GM18498 (cell line): ENCODE results near the gene DIP2C.

Experiments used
- ATAC-seq: cut with Tn5 transposase; IDR thresholded peaks from one replicate; pipeline ENCODE4 v1.9.1; 2021; ENCODE audit warnings: mild to moderate bottlenecking, moderate library complexity; ENCODE audit not compliant: unreplicated experiment

The DIP2C gene

DNA sequence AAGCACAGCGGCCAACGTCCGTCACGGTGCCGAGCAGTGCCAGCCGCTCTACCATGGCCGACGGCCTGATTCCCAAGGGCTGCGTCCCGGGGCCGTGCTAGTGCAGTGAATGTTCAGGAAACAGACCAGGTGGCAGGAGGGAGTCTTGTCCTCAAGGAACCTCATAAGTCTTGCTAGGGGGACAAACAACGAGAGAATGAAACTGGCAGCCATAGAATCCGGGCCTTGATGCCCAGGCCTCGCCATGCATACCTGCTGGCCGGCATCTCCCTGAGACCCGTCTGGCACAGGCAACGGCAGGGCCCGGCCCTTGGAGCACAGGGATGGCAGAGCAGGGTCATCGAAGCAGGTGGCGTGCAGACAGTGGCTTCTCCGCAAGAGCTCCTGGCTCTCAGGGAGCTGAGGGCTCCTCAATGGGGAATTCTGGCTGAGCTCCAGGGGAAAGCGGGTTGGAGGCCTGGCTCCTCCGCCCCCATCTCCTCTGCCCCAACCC lies 58.8 kb downstream of the DIP2C start:
- ATAC-seq, result no peak

DNA sequence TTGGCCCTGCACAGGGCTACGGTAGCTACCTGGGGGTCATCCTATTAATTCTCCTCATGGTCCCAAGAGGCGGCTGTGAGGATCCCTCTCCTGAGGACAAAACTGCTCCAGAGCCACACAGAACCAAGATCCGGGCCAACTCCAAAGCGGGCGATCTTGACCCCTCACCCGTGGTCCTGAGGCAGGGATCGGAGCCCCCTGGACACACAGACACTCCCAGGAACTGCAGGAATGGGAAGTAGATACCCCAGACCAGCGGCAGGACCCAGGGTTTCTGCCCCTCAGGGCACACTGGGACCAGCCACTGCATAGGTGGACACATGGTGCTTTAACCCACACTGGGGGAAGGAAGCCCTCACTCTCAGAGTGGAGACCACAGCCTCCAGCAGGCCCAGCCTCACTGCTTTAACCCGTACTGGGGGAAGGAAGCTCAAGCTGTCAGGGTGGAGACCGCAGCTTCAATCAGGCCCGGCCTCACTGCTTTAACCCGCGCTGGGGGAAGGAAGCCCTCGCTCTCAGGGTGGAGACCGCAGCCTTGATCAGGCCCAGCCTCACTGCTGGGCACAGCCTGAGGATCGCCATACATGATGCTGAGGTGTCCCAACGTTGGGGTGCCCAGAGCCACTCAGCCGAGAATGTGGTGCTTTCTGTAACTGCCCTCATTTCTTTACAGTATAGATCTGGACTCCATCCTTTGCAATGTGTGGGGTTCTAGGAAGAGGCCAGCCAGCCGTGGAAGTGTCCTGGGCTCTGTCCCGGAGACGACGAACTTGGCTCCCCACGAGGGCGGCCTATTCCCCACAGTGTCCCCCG lies 60.1 kb downstream of the DIP2C start:
- ATAC-seq, result no peak

DNA sequence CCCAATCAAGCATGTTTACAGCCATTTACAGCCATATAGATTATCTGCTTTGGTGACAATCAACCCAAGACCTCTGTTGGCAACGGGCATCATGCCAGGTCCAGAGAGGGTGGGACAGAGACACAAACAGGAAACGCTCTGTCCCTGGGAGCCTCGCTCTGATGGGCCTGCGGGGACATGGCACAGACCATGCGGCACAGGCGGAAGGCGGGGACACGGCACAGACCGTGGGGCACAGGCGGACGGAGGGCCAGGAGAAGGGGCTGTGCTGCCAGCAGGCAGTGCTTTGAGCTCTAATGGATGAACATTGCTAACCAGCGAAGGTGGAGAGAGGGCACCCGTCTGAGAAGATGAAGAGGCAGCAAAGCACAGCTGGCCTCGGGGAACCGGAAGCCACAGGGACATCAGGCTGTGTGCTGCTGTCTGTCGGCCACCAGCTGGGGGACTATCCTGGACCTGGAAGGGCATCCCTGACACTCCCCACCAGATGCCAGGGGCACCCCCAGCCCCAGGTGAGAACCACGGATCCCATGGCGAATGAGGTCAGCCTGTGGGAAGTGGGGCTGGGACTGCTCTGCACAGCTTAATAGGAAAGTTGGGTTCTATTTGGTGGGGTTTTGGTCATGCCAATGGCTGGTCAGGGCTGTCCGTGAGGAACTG lies 61.0 kb downstream of the DIP2C start:
- ATAC-seq, result no peak

DNA sequence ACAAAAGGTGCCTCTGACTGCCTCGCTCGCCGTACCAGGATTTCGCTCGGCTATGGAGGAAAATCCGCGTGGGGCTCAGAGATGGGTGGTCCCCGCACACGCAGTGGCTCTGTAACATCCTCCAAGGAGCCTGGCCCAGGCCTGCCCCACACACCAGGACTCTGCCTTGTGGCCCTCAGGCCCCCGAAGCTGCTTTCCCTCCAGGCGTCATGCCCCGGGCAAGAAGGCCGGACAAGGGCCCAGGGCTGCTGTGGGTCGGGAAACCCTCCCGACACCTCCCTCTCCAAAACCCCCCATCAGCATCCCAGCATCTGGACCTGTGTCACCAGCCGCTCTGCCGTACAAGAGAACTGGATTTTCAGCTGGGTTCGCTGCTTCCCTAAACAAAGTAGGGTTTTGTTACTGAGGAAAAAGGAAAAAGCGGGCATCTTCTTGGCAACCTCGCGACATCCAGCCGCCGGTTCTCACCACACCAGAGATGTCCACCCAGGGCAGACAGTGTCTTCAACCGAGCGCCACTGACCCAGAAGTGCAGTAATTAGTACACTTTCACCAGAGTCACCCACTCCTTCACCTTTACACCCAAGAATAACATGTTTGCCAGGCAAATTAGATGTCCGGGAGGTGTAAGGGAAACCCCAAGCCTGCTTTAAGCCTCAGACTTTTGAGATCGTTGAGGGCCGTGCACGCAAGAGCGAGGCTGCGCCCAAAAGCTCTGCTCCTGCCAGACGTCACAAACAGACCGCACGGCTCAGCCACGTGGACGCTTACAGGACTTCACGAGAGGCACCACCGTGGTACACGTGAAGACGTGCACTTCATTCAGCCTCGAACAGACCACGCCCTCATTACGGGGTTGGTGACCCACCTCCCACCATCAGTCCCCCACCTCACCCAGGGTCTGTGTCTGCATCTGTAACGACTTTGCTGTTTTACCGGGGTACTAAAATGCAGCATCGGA lies 62.2 kb downstream of the DIP2C start:
- no peak for ATAC-seq

DNA sequence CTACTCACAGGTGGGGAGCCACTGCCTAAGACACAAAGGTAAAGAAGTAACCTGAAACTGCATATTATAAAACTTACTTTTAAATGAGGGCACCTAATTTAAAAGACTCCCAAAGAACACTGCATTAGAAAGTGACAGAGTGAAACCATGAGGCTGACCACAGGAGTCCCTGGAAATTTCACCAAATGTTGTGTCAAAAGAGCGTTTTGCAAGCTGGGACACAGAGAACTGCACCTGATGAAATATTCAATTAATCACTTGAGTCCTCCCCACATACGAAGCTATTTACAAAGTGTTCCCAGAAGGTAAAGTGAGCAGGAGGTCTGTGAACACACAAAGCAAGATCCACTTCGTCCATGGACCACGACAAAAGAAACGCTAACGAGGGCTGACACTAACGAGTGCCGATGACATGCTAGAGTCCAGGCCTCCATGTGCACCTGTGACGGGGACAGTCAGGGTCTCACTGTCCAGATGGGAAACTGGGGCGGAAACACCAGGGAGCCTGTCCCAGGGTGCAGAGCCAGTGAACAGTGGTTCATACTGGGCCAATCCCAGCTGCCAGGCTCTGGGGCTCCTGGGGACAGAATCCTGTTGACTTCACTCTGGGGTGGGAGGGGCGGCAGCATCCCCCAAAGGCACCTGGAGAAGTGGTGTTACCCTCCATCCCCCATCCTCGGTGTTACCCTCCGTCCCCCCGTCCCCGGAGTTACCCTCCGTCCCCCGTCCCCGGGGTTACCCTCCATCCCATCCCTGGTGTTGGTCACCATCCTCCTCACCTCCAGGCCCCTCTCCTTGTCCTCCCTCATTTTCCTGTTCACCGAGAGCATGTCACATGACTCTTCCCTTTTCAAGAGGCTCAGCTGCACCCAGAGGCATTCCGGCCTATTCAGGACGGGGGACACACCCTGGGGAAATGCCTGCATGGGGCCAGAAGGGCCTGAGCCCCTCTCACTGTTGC lies 63.4 kb downstream of the DIP2C start:
- no peak for ATAC-seq

DNA sequence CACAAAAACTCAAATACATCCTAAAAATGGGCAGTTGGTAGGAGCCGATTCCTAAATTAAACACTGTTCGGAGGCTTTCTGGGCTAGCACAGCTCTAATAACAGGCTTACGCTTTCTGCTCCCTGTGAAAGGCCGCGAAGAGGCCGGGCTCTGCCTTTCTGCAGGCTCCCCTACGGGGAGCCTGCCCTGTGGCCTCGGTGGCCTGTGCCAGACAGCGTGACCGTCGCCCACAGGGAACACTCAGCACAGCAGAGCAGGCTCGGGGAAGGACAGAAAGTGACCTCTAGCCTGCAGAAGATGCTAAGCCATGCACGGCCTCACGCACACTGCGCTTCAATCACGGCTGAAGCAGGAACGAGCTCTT lies 64.2 kb downstream of the DIP2C start:
- no peak for ATAC-seq

DNA sequence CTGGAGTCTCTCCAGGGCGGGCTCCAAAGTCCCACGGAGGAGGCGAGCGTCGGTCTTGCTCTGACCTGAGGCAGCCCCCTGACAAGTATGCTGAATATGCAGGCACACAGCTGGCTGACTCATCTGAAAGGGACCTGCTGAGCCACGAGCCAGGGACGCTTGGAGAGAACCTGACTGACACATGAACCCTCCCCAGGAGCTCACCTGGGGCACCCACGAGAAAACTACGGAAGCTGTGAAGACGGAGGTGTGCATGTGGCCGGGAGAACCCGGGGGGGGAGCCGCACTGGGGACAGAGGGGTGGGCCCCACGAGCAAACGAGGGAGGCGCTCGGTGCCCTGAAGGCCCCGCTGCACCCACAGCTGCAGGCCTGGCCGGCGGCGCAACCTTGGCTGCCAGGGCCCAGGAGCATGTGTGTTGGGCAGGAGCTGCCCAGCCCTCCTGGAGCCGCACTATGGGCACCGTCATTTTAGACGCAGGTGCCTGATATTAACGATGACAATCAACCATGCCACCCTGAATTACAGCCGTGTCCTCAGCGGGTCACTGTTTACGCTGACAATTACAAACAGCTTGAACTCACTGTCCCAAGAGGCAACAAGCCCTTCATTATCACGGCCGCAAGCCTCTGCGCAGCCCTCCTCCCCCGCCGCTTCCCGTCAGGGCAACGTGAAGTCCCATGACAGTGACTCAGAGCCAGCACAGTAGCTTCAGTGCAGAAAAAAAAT lies 64.7 kb downstream of the DIP2C start:
- ATAC-seq, result no peak

DNA sequence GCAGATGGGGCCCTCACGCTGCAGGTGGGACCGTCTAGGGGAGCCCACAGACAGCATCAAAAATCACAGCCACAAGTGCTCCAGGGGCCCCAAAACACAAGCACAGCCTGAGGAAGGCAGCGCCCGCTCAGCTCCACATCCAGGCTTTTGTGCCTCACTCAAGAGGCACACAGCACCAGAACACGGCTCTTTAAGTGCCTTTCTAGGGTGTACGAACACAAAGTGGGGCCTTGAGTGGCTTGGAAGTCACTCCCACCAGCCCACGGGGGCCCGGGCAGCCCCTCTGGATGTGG lies 65.2 kb downstream of the DIP2C start:
- ATAC-seq, result no peak

DNA sequence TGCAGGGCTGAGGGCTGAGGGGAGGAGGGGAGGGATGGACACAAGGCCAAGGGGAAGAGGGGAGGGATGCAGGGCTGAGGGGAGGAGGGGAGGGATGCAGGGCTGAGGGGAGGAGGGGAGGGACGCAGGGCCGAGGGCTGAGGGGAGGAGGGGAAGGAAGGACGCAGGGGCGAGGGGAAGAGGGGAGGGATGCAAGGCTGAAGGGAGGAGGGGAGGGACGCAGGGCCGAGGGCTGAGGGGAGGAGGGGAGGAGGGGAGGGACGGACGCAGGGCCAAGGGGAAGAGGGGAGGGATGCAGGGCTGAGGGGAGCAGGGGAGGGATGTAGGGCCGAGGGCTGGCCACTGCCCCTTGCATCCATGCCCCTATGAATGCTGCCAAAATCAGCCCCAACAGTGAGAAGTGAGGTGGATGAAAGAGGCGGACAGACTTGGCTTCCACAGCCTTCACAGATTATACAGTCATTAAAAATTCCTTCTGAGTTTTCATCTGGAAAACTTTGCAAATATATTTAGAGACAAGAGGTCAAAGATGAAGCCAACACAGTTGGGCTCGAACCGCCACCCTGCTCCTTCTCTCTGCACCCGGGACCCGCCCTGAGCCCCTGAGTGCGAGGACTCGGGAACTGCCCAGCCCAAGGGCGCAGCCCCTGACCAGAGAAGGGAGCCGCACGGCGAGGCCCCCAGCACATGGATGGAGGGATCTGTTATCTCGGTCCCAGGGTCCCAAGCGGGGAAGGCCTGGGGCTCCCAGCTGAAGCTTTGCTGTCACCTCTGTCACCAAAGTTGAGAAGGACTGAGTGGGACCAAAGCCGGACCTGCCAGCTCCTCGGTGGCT lies 65.8 kb downstream of the DIP2C start:
- no peak for ATAC-seq

DNA sequence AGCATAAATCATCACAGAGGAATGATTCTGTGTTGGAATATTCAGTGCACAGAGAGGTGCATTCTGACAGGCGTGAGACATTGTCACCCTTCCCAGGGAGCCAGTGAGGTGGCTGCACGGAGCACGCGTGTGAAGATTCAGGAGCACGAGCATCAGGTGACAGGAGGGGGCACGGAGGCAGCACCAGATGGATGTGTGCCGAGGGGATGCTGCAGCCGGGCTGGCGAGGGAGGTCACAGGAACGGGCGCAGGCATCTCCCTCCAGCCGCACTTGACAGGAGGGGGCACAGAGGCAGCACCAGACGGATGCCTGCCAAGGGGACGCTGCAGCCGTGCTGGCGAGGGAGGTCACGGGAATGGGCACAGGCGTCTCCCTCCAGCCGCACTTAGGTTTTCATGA lies 66.5 kb downstream of the DIP2C start:
- ATAC-seq, result no peak

DNA sequence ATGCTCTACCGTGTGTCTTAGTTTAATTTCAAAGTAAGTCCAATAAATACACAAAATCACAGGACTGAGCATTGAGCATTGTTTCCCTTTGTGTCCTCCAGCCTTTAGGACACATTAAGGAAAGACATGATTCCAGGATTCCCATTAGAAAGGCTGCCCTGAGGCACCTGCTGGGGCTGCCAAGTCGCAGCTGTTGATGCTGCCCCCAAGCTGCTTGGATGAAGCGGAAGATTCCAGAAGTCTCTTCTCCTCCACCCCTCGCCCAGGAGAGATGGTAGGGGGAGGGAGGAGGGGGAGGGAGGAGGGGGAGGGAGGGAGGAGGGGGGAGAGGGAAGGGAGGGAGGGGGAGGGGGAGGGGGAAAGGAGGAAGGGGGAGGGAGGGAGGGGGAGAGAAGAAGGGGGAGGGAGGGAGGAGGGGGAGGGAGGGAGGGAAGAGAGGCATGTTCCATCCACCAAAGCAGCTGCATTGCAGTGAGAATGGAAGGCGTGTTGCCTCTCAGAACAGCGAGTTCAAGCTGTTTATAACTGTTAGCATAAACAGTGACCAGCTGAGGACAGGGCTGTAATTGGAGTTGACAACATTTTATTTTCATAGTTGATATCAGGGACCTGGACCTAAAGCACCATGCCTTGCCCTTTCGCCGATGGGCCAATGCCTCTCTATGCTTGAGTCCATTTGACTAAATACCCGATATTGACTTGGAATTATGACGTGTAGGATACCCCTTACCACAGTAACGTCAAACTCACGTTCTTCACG lies 67.3 kb downstream of the DIP2C start:
- no peak for ATAC-seq

DNA sequence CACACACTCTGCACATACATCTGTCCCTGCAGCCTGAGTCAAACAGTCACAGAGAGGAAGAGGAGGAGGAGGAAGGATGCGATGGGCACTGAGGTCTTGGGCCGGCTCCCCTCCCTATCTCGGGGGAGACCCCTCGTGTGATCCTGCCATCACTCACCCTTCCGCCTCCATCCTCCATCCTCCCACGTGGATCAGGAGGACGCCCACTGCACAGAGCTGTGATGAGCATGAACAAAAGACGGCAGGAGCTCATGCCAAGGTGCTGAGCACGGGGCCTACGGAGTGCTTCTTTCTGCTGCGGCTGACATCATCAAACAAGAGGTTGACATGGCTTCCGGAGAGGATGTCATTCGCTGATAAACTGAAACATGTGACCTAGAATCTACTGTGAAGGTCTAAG lies 68.0 kb downstream of the DIP2C start:
- ATAC-seq, result no peak

DNA sequence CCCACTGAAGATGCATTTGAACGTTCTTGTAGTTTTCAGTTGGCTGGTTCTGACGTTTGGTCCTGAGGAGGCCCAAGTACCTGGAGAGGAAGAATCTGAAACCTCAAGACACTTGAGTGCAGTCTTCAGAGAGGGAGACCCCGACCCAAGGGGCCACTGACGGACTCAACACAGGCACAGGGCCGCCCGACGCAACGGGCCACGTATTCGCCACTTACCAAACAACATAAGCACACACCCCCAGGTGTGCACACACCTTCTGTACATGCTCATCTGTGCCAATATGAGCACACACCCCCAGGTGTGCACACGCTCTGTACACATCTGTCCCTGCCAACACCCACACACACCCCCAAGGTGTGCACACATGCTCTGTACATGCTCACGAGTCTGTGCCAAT lies 68.5 kb downstream of the DIP2C start:
- no peak for ATAC-seq

DNA sequence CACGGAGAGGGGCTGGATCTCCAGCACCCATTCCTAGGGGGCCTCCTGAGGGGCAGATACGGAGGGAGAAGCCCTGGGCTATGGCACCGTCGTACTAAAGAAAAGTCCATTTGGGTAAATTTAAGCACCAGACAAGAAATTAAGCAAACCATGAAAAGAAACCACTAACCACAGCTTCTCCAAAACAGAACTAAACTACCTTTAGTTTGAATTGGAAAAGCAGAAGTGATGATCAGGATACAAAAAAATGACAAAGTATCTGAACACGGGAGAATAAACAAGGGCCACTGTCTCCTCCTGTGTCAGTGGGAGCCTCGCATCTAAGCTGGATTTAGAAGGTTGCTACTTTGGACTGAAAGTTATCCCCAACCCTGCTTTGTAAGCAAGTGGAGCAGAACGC lies 69.1 kb downstream of the DIP2C start:
- ATAC-seq, result no peak

DNA sequence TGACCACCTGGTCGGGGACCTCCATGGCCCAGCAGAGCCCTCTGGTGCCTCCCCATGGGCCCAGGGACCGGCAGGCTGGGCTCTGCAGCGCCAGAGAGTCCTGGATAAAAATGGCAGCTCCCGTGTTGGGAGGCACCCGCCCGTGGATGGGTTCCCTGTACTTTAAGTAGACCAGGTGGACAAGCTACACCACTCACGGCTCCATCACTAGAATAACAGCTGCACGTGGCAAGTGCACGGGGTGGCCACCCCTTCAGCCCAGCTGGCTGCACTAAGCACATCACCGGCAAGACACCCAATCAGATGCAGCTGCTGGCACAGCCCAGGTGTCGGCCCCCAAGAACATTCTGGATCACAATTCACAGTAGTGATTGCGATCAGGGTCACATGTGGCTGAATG lies 69.8 kb downstream of the DIP2C start:
- no peak for ATAC-seq

DNA sequence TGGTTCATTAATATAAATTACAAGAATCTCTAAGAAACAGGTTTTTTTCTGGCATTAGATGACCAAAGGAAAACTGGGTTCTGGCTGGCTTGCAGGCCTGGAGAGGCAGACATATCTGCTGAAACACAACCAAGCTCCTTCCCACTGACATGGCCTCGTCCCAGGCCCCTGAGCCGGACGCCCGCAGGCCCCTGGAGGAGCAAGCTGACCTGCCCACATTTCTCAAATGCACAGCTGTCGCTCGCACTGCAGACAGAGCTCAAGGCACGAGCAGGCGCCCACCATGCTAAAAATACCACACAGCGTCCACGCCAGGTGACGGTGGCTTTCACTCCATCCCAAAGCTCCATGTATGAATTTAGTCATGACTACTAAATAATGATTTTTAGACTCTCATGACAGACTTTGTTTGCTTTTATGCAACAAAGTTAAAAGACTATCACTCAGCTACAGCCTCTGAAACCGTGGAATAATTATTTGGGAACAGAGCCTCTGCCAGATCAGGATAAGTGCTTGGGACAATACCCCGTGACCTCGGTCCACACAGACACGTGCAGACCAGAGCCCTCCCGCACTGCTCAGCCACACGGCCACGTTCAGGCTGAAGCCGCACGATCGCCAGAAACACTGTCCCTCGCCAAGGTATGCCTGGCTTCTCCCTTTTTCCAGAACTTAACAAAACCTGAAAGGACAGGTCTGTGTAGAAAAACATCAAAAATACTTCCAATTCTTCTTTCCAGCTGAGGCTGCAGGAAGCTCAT lies 71.1 kb downstream of the DIP2C start:
- ATAC-seq, result no peak

DNA sequence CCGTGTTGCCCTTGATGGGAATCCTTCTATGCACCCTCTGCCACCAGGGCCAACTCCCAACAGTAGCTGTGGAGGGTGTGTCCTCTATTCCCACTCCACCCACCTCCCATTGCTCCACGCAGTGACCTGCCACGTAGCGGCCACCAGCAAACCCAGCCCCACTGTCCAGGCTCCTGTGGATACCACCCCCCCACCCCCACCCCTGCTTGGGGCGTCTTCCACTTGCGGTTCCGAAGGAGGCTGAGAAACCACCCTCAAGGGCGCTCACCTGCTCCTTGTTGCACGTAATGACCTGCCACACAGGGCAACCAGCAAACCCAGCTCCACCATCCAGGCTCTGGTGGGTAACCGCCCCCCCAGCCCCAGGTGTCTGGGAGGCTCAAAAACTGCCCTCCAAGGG lies 72.0 kb downstream of the DIP2C start:
- no peak for ATAC-seq
